ENCODE data around the gene TTC9B.

The TTC9B gene

DNA sequence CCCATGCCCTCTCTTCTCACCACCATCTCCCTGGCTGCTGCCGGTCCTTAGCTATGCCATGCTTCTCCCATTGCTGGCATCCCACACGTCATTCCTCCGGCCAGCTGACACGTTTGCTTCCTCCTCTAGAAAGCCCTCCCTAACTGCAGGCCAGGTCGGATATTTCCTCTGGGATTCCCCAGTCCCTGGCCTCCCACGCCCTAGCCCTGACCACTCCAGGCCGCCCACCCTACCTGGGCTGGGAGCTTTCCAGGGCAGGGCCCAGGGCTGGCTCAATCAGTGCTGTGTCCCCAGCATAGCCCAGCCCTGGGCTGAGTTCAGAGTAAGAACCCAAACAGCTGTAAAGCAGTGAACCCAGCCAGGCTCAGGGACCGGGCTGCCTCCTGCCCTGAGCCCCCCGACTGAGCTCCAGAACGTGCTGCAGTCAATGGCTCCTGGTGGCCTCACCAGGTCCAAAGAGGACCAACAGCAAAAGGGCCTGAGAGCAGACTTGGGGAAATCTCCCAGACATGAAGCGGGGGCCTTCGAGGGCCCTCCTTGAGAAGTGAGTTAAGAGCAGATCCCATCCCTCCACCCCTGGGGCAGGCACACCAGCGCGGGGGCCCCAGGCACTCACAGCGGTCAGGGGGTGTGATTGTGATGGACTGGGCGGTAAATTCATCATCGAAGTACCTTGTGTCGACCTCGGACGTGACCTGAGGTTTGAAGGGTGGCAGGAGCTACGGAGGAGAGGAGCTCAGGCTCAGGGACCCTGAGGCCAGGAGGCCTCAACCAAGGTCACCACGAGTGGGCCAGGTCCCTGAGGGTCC, 16.4 kb upstream of the TTC9B start:
- DNase-seq (ENCODE audit: extremely low read depth, low read depth): no peak
- no peak overlapping the region for H3K4me3 ChIP-seq (replicated peaks; ENCODE audit: low read depth, low read length)
- TF ChIP-seq, protein P1, sequence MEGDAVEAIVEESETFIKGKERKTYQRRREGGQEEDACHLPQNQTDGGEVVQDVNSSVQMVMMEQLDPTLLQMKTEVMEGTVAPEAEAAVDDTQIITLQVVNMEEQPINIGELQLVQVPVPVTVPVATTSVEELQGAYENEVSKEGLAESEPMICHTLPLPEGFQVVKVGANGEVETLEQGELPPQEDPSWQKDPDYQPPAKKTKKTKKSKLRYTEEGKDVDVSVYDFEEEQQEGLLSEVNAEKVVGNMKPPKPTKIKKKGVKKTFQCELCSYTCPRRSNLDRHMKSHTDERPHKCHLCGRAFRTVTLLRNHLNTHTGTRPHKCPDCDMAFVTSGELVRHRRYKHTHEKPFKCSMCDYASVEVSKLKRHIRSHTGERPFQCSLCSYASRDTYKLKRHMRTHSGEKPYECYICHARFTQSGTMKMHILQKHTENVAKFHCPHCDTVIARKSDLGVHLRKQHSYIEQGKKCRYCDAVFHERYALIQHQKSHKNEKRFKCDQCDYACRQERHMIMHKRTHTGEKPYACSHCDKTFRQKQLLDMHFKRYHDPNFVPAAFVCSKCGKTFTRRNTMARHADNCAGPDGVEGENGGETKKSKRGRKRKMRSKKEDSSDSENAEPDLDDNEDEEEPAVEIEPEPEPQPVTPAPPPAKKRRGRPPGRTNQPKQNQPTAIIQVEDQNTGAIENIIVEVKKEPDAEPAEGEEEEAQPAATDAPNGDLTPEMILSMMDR (IDR thresholded peaks at IDR 0.05; ENCODE audit: low read depth, low read length, missing control alignments): no peak

DNA sequence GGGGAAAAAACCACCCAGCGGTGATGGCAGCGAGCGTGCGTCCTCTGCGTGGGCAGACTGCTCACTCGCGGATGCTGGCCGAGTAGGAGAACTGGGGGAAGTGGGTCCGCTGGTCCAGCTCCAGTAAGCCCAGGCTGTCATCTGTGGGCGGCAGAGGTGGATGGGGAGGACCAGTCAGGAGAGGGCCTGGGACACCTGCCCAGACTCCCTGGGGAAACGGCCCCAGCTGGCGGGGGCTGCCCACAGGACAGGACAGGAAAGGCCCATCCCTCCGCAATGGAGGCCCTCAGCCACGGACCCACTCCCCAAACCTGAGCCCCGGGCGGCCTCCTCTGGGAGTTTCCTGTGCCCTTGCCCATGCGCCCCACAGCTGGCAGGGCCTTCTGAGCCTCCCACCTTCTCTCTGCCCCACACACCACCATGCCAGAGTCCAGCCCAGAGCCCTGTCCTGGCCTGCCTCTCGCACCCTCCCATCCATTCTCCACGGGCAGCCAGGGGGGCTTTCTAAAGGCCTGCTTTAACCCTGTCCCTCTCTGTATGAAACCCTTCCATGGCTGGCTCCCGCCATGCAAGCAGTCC, 15.7 kb upstream of the TTC9B start:
- TF ChIP-seq, protein P1 (IDR thresholded peaks at IDR 0.05; ENCODE audit: low read depth, low read length, missing control alignments): no peak
- no peak for DNase-seq (ENCODE audit: extremely low read depth, low read depth)
- no peak overlapping the region for H3K4me3 ChIP-seq (replicated peaks; ENCODE audit: low read depth, low read length)

DNA sequence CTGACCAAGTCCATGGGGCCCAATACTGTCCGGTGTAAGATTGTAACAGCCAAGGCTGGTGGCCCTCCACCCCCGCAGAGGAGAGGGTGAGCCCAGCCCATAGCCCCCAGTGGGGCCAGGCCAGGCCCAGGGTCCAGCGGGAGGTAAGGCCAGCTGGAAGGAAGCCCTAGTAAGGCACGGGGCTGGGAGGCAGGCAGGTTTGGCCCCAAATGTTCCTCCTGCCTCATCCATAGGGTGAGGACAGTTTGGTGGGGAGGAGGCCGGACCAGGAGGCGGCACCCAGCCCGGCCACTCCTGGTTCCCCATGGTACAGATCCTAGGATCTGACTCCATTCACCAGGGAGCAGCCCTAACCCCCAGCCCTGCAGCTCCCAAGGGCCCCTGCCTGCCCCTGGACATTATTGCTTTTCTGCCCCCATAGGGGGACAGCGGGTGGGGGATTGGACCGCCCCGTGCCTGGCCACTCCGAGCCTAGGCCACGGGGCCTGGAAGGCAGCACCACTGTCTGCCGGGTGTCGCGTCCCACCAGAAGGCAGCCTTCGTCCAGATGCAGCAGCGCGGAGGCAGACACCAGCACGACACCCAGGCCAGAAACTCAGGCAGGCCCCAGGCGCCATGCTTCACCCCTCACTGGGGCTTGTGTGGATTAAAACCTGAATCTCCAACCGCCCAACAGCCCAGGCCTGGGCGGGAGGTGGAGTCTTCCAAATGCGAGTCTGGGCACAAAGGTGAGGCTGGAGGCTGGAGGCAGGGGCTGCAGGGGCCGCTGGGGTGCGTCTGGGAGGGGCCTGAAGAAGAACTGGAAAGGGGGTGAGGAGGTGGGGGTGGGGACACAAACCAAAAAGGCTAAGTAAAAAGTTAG, 15.0 kb upstream of the TTC9B start:
- no peak for DNase-seq (ENCODE audit: extremely low read depth, low read depth)
- H3K4me3 ChIP-seq (replicated peaks; ENCODE audit: low read depth, low read length): no peak overlapping the region
- TF ChIP-seq, protein P1 (IDR thresholded peaks at IDR 0.05; ENCODE audit: low read depth, low read length, missing control alignments): no peak

DNA sequence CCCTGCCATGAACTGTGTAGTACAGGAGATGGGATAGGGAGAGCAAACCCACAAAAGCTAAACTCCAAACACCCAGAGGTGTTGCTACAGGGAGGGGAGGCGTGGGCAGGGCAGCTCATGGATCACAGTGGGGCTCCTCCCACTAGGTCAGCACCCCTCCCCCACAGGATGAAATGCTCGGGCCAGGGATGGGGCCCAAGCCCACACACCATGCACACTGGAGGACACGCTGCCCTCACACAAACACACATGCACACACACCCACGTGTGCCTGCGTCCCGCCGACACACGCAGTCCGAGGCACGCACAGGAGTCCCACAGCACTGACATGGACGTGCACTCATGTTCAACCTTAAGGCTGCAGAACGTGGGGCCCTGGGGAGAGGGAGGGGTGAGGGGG, 14.3 kb upstream of the TTC9B start:
- H3K4me3 ChIP-seq (replicated peaks; ENCODE audit: low read depth, low read length): no peak overlapping the region
- DNase-seq (ENCODE audit: extremely low read depth, low read depth): no peak
- TF ChIP-seq, protein P1 (IDR thresholded peaks at IDR 0.05; ENCODE audit: low read depth, low read length, missing control alignments): no peak

DNA sequence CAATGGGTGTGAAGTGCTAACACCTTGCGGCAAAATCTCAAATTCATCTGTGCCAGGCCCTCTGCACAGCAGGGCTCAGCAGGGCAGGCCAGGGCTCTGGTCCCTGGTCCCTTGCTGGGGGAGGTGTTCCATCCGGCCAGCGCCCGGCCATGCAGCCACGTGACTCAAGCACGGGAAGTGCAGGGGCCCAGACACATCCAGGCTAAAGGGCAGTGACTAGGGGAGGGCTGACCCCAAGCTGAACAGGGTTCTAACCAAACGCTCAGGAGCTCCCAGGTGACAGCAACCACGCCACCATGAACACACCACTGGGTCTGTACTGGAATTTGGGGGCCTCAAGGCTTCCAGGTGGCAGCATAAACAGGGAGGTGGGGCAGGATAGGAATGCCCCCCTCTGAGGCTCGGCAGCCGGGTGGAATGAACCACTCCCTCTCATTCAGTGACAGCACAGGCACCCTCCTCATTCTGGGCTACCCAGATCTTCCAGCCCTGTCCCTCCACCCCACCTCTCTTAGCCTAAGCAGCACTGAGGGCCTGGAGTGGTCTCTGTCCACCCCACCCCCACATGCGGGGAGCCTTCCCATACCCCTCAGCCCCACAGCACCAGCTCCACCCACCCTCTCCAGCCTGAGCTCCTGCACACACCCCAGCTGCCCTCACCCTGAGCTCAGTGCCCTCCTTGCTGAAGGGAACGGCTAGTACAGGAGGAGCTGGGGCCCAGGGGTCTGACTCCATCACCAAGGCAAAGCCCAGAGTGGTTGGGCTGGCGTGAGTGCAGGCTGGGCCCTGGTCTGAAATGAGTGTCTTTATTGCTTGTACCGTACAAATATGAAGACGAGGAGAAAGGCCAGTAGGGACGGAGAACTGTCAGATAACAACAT, 13.6 kb upstream of the TTC9B start:
- H3K4me3 ChIP-seq (replicated peaks; ENCODE audit: low read depth, low read length): no peak overlapping the region
- no peak for DNase-seq (ENCODE audit: extremely low read depth, low read depth)
- TF ChIP-seq, protein P1 (IDR thresholded peaks at IDR 0.05; ENCODE audit: low read depth, low read length, missing control alignments): no peak

DNA sequence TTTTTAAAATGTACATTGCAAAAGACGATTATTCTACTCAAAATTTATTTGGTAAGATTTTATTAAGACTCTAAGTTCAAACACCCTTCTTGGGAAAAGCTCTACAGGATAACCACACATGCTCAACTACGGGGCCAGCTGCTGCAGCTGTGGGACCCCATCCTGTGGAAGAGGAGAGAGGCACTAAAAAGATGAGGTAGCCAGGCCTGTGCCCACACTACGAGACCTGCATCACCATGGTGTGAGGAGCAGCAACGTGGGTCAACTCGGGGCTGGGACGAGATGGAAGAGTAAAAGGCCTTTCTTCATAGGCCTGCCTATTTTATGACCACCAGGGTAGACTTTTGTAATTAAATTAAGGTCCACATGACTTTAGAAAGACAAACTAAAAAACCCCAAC, 12.9 kb upstream of the TTC9B start:
- no peak for DNase-seq (ENCODE audit: extremely low read depth, low read depth)
- TF ChIP-seq, protein P1 (IDR thresholded peaks at IDR 0.05; ENCODE audit: low read depth, low read length, missing control alignments): no peak
- H3K4me3 ChIP-seq (replicated peaks; ENCODE audit: low read depth, low read length): no peak overlapping the region

Data from HFF-Myc (cell line).